ENCODE data around the gene AVL9.

- TF ChIP-seq CTCF (IDR thresholded peaks at IDR 0.05) (no peak), POLR2A (IDR thresholded peaks at IDR 0.05) (no peak)
Measured at GRCh38 chr7:32564542-32564941, 69.3 kb downstream of the AVL9 start.

All from Peyer's patch (tissue), 4 donors.